HK-2 (cell line): ENCODE results near the gene UBA1.

Source experiments
- DNase-seq: peaks from one replicate; pipeline ENCODE4 v3.0.0-alpha.2; 2018; ENCODE audit not compliant: unreplicated experiment

The UBA1 gene

DNA sequence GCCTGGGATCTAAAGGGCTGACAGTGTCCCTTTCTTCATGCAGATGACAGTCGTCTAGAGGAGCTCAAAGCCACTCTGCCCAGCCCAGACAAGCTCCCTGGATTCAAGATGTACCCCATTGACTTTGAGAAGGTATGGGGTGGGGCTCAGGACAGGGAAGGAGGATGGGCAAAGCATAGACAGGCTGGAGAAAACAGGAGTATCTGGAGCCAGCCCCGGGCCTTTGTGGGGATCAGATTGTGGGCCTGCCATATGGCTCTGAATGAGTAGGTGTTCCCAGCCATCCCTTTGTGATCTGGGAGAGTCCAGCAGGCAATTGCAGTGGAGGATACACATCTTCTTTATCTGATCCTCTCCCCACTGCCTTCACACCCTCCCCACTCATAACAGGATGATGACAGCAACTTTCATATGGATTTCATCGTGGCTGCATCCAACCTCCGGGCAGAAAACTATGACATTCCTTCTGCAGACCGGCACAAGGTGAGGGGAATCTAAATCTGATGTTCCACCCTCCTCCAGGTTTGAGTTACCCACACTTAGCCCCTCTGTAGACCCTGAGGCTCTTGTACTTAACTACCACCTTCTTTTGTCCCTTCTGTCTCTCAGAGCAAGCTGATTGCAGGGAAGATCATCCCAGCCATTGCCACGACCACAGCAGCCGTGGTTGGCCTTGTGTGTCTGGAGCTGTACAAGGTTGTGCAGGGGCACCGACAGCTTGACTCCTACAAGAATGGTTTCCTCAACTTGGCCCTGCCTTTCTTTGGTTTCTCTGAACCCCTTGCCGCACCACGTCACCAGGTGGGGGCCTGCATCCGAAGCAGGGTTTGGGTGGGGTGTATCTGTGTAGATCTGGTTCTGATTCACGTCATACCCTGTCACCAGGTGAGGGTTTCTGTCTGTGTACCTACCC, 19.0 kb downstream of the UBA1 start:
- DNase-seq, result no peak

DNA sequence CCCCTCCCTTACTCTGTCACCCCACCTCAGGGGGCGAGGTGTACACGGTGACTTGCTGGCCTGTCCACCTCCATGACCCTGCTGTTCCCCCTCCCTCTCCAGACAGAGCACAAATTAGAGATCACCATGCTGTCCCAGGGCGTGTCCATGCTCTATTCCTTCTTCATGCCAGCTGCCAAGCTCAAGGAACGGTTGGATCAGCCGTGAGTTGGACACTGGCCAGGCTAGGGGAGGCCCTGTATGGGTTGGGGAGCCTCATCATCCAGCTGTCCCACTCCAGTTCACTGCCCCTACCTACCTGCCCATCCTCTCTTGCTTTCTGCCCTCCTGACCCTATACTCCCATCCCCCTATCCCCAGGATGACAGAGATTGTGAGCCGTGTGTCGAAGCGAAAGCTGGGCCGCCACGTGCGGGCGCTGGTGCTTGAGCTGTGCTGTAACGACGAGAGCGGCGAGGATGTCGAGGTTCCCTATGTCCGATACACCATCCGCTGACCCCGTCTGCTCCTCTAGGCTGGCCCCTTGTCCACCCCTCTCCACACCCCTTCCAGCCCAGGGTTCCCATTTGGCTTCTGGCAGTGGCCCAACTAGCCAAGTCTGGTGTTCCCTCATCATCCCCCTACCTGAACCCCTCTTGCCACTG, 20.9 kb downstream of the UBA1 start:
- no peak for DNase-seq

DNA sequence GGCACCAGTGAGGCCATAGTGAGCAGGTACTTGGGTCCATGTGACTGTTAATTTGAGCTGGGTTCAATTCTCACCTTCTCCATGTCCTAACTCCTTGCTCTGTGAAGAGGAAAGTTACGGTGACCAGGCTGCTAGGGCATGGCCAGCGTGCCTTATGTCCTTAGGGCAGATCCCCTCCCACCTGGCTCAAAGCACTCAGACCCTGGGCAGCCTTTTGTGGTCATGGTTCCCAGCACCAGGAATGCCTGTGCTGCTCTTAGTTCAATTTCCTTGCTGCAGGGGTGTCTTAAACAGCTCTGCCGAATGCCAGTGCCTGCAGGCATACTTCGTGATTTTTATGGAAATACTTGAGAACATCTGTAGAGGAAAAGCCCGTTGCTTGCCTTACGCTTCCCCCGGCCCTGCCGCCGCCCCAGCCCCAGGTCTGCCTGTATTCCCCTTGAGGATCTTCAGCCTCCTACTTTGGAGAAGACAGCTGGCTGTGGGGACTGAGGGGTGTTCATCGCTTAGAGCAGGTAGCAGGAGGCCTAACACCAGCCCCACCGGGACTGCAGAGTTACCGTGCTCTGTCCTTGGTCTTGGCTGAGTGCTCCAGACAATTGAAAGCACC, 21.8 kb downstream of the UBA1 start:
- DNase-seq, result no peak

DNA sequence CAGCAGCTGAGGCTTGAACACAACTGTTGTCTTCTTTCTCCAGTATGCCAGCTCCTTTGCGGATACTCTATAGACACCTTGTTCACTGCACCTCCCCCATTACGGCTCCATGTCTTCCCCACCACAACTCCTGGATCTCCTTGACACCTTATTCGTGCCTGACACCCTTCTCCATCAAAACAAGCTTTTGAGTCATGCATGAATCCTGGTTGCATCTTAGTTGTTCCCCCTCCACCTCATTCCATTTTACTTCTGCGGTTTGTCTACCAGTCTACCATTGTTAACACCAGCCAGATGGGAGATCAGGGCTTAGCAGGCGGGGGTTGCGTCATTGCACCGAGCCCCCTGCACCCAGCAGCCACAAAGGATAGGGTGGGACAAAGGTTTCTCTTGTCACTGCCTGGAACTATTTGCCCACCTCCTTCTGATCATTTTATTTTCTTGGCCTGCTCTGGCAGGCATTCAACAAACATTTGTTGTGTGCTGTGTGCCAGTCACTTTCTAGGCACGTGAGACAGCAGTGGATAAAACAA, 22.8 kb downstream of the UBA1 start:
- no peak for DNase-seq

DNA sequence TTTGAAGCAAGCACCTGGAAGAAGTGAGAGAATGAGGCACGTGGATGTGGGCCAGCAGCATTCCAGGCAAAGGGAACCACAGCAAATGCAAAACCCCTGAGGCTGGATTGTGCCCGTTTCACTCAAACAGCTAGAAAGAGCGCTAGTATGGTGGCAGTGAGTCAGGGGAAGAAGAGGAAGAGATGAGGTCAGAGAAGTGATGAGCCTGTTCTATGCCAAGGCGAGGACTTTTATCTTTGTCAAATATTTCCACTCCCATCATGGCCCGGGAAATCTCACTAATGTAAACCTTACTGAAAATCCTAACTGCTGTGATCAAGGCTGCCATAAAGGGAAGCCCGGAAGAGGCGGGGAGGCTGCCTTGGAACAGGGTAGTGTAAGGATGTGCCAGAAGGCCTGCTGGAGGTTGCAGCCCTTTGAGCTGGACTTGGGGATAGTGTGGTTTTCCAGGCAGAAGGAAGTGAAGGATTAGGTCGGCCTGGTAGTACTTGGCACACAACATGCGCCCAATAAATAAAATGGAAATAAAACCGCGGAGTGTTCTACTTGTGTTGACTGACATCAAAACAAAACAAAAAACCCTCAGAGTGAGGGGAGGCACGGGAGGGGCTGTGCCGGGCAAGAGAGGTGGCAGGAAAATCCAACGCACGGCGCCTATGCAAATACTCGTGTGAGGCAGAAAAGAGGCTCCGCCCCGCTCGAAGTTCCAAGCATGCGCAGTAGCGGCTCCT, 23.7 kb downstream of the UBA1 start:
- peak; percentile 41 for DNase-seq

DNA sequence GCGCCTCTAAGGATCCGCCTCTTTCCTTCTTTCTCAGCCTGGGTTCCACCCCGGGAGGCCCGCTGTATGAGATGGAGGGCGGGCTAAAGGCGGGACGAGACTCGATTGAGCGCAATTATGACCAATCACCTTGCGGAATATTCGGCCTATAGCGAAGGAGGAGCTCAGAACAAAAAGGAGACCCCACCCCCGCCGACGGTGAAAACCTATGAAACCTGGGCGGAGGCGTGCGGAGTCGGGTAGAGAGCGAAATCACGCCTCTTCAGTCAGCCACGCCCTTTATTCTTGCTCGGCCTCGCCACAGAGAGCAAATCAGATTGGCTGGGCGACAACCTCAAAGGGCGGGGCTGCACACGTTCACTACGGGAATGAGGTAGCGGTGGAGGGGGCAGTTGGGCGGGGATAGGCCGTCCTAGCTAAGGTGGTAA, 24.2 kb downstream of the UBA1 start:
- DNase-seq, result peak; percentile 98

DNA sequence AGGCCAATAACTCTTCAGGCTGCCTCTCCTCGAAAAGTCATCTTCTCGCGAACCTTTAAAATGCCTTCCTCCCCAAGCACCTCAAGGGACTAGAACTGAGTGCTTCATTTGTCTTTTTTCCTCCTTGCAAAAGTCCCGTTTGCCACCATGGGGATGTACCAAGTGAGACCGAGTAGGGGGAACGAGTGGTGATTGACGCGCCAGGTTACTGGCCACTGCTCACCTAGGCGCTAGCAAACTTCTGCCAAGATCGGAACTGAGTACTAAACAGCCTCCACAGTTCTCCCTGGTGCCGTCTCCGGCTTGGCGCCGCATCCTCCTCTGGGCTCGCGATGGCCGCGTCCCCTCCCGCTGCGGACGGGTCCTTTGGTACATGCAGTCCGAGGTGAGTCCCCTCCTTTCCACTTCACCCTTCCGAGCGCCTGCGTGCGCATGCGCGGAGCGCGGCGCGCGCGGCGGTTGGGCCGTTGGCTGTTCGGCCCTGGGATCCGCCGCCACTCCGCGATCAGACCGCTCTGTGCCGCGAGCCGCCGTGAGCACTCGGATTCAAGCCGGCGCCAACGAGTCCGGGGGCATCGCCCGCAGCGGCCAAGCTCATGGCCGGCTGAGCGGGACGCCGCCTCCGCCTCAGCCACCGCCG, 24.8 kb downstream of the UBA1 start, which contains the start of gene CDK16:
Gene CDK16, plus strand, starts transcription at position 402 of the 640 bp plus-strand sequence. CDS start 4,877 bp downstream, outside the sequence.
- DNase-seq, result peak; percentile 73

DNA sequence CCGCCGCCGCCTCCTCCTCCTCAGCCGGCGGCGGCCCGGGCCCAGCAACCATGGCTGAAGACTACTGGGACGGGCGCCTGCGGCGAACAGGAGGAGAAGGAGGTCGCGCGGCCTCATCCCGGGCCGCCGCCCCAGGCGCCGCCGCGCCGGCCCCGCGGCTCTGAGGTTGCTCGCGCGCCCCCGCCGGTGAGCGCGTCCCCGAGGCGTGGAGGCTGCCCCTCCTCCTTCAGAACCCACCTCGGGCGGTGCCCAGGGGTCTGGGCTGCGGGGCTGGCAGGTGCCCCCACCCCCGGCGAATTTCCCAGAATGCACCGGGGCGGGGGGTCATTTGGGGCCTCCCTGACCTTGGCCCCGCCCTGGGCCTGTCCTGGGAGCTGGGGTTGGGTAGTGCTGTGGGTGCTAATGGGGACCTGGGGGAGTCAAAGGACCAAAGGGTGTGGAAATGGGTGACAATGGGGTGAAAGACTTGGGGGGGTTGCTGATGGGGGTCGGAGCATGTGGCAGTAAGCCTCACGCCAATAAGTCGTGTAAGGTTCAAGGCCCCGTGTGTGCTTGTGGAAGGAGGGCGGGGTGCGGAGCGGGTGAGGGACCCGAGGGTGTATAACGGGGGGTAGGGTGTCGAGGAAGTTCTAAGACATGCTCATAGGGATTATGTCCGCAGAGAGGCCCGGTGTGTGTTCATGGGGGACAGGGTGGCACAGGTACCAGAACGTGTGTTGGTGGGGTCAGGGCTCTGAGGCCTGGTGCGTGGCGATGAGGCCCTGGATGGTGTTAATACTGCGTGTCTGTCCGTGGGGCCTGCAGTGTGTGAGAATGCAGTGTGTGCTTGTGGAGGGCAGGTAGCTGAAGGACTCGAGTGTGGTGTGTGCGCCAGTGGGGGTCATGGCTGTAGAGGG, 25.5 kb downstream of the UBA1 start:
- DNase-seq, result peak; percentile 34

DNA sequence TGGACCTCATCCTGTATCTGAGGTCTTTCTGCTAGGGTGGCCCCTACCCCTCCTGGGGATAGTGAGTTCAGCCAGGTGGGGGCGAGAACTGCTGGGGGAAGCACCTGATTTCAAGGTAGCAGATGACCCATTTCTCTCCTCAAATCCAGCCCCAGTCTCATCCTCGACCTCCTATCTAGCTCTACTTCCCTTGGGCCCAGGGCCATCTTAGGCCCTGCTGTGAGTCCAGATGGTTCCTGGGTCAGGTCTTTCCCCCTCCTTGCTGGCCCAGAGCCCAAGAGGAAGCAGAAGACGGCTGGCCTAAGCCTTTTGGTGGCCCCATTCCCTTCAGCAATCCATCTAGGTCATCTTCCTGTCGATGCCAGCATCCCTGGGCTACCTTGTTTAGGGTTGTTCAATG, 28.1 kb downstream of the UBA1 start:
- no peak for DNase-seq

DNA sequence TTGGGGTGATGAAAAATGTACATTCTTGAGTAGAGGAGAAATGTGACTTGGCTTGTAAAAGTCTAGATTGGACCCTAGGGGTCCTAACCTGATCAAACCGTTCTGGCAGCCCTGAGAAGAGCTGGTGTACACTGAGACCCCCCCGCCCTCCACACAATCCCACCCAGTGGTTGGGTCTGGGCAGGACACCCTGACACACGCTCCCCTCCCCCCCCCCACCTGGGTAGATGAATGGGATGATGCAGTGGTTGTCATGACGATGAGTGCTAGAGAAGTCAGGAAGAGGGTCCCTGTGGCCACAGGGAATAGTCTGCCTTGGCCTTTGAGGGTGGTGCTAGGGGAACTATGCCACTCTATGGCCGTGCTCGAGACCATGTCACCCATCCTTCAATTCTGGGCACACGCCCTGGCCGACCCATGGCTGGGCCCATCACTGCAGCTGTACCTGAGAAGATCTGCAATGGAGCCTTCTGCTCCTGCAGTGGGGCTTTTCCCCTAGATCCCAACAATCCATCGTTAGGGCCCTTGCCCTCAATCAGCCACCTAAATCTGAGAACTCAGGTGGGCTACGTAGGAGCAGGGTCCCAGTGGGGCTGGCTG, 29.2 kb downstream of the UBA1 start:
- no peak for DNase-seq

DNA sequence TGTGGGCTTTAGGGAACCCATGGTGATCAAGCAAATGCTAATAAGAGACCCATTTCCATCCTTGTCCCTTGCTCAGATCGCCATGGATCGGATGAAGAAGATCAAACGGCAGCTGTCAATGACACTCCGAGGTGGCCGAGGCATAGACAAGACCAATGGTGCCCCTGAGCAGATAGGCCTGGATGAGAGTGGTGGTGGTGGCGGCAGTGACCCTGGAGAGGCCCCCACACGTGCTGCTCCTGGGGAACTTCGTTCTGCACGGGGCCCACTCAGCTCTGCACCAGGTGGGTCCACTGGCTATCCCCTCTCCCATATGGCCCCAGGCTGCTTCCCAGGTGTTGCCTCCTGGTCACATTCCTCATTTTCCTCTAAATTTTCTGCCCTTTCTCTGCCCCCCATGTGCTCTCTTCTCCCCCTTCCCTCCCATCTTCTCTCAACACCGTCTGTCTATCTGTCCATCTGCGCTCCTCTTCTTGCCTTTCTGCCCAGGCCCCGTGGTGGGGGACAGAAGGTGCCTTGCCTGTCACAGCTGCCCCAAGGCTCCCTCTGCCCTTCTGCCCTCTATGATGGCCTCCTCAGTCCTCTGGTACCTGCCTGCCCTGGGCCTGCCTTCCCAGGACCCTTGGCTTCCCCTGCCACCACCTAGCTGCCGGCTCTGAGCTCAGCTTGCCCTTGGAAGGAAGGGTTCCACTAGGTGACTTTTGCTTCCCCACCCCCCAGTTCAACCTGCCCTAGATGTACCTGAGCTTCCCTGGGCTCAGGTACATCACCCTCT, 30.0 kb downstream of the UBA1 start:
- DNase-seq, result no peak

DNA sequence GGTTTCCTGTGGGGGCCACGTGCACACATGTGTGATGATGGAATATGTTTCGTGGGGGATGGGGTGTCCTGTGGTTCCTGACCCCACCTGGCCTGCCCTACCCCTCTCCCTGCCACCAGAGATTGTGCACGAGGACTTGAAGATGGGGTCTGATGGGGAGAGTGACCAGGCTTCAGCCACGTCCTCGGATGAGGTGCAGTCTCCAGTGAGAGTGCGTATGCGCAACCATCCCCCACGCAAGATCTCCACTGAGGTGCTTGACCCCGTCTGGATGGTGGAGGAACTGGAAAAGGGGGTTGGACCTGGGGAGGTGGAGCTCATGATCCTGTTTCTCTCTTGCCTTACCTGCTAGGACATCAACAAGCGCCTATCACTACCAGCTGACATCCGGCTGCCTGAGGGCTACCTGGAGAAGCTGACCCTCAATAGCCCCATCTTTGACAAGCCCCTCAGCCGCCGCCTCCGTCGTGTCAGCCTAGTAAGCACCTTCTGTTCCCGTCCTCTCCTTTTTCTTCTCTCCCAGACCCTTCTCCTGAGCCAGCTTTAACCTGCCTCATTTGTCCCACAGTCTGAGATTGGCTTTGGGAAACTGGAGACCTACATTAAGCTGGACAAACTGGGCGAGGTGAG, 30.8 kb downstream of the UBA1 start:
- DNase-seq, result no peak

DNA sequence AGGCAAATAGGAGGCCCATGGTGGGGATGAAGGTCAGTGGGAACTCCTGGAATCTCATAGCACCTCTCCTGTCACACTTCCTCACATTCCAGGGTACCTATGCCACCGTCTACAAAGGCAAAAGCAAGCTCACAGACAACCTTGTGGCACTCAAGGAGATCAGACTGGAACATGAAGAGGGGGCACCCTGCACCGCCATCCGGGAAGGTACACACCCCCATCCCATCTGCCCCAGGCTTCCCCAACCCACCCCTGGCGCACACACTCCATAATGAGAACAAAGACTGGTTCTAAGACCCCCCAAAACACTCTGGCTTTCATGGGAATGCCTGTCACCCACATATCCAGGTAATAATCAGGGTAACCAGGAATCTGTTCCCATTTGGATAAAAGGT, 31.3 kb downstream of the UBA1 start:
- DNase-seq, result no peak

DNA sequence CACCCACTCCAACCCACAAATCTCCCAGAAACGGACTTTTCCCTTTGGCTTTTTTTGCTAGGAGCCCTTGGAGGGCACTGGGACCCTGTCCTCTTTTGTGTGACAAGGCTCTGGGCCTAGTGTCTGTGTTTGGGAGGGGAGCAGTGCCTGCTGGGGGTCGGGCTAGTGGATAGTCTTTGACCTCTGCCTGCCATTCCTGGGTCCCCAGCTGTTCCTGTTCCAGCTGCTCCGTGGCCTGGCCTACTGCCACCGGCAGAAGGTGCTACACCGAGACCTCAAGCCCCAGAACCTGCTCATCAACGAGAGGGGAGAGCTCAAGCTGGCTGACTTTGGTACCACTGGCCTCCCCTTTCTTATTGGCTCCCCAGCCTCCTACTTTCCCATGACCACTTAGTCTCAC, 32.4 kb downstream of the UBA1 start:
- no peak for DNase-seq

DNA sequence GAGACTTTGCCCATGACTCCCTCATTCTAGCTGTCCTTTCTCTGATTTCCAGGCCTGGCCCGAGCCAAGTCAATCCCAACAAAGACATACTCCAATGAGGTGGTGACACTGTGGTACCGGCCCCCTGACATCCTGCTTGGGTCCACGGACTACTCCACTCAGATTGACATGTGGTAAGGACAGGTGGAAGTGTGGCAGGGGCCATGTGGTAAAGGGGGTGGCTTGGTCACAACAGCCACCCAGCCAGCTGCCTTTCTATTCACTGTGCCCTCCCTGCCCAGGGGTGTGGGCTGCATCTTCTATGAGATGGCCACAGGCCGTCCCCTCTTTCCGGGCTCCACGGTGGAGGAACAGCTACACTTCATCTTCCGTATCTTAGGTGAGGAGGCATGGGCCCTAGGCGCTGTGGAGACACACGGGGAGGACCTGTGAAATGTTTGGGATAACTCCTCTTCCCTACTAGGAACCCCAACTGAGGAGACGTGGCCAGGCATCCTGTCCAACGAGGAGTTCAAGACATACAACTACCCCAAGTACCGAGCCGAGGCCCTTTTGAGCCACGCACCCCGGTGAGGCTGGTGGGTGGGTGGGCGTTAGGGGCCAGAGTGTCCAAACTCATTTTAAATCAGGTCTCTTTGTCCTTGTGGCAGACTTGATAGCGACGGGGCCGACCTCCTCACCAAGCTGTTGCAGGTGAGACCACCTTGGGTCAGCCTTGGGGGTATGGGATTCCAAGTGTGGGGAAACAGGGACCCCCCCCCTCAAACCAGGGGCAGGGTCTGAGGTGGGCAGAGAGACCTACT, 33.1 kb downstream of the UBA1 start:
- no peak for DNase-seq

DNA sequence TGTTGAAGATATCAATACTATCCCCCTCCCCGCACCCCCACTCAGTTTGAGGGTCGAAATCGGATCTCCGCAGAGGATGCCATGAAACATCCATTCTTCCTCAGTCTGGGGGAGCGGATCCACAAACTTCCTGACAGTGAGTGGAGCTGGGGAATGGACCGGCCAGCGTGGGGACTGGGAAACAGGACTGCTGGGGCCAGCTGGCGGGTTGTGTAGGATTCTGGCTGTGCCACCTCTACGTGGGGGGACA, 33.6 kb downstream of the UBA1 start:
- DNase-seq, result no peak

DNA sequence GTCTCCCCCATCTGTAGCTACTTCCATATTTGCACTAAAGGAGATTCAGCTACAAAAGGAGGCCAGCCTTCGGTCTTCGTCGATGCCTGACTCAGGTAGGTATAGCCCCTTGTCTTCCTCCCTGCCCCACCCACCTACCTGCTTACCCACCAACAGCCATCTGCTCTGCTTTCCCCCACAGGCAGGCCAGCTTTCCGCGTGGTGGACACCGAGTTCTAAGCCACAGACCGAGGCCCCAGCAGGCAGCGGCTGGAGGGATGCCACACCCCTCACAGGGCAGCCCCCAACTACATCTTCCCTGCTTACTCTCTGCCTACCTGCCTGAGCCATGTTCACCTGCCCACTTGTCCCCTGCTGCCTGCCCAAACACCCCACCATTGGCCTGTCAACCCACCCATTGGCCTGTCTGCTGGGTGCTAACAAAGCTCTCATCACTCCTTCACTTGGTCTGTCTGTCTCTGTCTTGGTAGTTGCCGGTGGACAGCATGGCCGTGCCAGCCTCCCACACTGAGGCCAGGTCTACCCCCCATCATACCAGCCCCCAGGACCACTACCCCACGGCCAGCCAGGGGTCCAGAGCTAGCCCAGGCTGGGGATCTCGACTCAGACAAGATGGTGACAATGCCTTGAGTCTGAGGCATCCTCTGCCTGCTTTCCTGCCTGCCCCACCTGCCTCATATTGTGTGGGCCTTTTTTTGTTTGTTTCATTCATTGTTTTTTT, 35.1 kb downstream of the UBA1 start:
- no peak for DNase-seq
